GM13976 (cell line): ENCODE results near the gene BAZ2B.

ENCODE experiments used
- DNase-seq: peaks from one replicate; pipeline ENCODE4 v3.0.0; 2012; ENCODE audit warnings: low spot score
- in situ Hi-C: fragments of 300-500 bp; cut with MboI; formaldehyde crosslinking; loops from one replicate; pipeline ENCODE4 v1.12.0; 2022; ENCODE audit warnings: low sequenced_read_pairs, mixed read lengths, inconsistent platforms; ENCODE audit not compliant: unreplicated experiment
- TF ChIP-seq, protein P1 (sequence below): IDR thresholded peaks from 2 replicates; pipeline ENCODE4 v1.5.1; 2012; ENCODE audit warnings: borderline replicate concordance, mild to moderate bottlenecking; ENCODE audit not compliant: insufficient read depth; ENCODE audit errors: extremely low read depth, missing control alignments, control extremely low read depth

Gene BAZ2B

DNA sequence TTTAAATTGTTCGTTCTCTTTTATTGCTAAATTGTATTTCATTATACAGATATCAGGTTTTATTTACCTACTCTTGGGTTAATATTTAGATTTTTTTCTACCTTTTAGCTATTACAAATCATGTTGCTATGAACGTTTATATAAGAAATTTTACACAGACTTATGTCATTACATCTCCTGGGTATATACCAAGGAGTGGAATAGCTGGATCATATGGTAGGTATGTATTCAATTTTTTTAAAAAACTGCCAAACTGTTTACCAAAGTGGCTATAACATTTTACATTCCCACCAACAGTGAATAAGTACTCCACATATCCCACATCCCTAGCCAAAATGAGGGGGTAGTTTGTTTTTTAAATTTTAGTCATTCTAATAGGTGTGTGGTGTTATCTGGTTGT is 32.3 kb upstream of the BAZ2B start:
- no peak for DNase-seq
- TF ChIP-seq, protein P1, sequence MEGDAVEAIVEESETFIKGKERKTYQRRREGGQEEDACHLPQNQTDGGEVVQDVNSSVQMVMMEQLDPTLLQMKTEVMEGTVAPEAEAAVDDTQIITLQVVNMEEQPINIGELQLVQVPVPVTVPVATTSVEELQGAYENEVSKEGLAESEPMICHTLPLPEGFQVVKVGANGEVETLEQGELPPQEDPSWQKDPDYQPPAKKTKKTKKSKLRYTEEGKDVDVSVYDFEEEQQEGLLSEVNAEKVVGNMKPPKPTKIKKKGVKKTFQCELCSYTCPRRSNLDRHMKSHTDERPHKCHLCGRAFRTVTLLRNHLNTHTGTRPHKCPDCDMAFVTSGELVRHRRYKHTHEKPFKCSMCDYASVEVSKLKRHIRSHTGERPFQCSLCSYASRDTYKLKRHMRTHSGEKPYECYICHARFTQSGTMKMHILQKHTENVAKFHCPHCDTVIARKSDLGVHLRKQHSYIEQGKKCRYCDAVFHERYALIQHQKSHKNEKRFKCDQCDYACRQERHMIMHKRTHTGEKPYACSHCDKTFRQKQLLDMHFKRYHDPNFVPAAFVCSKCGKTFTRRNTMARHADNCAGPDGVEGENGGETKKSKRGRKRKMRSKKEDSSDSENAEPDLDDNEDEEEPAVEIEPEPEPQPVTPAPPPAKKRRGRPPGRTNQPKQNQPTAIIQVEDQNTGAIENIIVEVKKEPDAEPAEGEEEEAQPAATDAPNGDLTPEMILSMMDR: no peak
- in situ Hi-C loops: no loop called here

DNA sequence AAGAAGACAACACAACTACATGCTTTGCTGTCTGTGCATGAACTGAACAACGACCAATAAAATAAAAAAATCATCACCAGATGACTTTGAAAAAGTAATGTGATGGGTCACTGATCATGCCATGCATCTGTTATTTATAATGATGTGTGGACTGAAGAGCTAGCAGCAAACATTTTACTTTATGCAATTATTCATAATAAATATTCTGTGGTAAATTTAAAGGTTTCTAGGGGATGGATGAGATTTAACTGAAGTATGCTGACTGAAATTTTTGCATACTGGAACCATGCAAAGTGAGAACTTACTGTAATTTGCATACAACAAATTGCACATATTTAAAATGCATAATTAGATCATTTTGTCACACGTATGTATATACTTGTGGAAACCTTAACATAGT is 31.3 kb upstream of the BAZ2B start:
- in situ Hi-C loops: no loop called here
- no peak for DNase-seq
- TF ChIP-seq, protein P1: no peak

DNA sequence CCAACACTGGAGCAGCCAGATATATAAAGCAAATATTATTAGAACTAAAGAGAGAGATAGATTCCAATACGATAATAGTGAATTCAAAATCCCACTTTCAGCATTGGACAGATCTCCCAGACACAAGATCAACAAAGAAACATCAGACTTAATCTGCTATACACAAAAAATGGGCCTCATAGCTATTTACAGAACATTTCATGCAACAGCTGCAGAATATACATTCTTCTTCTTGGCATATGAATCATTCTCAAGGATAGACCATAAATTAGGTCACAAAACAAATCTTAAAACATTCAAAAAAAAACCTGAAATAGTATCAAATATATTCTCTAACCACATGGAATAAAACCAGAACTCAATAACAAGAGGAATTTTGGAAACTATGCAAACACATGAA is 23.8 kb upstream of the BAZ2B start:
- TF ChIP-seq, protein P1: no peak
- DNase-seq: no peak
- in situ Hi-C loops: no loop called here

DNA sequence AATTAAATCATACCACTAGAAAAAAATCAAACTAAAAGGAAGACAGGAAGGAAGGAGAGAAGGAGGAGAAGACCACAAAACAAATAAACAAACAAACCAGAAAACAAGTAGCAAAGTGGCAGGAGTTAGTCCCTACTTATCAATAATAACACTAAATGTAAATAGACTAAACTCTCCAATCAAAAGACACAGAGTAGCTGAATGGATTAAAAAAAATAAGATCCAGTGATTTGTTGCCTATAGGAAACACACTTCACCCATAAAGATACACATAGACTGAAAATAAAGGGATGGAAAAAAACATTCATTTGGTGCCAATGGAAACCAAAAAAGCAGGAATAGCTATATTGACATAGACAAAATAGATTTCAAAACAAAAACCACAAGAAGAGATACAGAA is 23.4 kb upstream of the BAZ2B start:
- in situ Hi-C loops: no loop called here
- TF ChIP-seq, protein P1: no peak
- no peak for DNase-seq

DNA sequence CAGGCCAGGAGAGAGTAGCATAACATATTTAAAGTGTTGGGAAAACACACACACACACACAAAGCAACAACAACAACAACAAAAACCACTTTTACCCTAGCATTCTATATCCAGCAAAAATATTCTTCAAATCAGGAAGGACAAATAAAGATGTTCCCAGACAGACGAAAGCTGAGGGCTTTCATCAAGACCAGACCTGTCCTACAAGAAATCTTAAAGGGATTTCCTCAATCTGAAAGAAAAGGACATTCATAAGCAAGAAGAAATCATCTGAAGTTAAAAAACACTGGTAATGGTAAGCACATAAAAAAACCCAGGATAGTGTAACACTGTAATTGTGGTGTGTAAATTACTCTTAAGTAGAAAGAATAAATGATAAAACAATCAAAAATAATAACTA is 22.7 kb upstream of the BAZ2B start:
- in situ Hi-C loops: no loop called here
- TF ChIP-seq, protein P1: no peak
- DNase-seq: no peak

DNA sequence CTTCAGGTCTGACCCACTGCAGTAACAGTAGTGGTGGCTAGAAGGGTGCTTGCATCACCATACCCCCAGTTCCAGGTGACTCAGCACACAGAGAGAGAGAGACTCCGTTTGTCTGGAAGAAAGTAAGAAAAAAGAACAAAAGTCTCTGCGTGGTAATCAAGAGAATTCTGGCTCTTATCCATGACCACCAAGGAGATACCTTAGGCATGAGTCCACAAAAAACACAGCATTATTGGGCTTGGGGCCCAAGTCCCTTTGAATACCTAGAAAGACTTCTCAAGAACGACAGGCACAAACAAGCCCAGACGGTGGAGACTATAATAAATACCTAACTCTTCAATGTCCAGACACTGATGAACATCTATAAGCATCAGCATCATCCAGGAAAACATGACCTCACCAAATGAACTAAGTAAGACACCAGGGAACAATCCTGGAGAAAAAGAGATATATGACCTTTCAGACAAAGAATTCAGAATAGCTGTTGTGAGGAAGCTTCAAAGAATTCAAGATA is 21.7 kb upstream of the BAZ2B start:
- in situ Hi-C loops: no loop called here
- no peak for DNase-seq
- TF ChIP-seq, protein P1: no peak

DNA sequence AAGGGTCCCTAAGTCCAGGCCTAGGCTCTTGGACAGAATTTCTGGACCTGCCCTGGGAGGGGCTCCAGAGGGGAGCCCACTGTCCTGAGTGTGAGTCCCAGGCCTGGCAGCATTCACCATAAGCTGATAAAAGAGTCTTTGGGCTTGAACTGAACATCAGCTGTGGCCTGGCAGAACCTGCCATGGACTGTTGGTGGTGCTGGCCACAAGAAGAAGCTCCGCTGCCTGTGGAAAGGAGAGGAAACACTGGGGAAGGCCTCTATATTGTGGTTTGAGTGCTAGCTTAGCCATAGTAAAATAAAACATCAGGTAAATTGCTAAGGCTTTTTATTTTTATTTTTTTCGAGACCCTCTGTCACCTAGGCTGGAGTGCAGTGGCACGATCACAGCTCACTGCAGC is 20.9 kb upstream of the BAZ2B start:
- in situ Hi-C loops: no loop called here
- DNase-seq: no peak
- TF ChIP-seq, protein P1: no peak
